Measurements from ENCODE around the gene PHYKPL.
"Not testable (repeated sequence)": the region's sequence is repeated elsewhere in the genome, so short reads cannot be mapped to it uniquely, and the experiment has no call there.

Gene PHYKPL

DNA sequence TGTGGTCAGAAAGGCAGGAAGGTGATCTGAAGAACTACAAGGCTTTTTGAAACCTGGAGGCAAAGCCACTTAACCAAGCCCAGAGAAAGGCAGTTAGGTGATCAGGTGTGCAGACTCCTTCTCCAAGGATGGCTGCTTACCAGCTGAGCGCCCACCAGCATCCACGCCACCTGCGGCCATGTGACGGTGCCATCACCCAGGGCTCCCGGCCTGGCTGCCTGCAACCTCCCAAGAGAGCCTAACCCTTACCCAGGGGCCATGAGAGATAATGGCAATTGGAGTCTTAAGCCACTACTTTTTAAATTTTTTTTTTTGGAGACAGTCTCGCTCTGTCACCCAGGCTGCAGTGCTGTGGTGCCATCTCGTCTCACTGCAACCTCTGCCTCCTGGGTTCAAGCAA, 33.1 kb upstream of the PHYKPL start:
- FAIRE-seq, result no peak

DNA sequence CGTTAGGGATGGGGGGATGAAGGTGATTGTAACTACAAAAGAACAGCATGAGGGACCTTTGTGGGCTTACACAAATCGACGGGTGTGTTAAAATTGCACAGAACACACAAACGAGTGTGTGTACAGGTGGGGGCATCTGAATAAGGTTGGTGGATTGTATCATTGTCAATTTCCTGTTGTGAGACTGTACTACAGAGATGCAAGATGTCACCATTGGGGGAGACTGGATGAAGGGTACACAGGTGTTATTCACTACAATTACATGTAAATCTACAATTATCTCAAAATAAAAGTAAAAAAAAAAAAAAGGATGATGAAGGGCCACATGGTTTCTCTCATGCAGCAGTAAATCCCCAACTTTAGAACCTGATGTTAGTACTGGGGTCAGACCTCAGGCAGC, 31.4 kb upstream of the PHYKPL start:
- FAIRE-seq, result no peak
- no peak for DNase-seq (ENCODE audit: low spot score)

More for the DNA sequence above, 33.1 kb upstream of the PHYKPL start:
- DNase-seq (ENCODE audit: low spot score), result no peak

DNA sequence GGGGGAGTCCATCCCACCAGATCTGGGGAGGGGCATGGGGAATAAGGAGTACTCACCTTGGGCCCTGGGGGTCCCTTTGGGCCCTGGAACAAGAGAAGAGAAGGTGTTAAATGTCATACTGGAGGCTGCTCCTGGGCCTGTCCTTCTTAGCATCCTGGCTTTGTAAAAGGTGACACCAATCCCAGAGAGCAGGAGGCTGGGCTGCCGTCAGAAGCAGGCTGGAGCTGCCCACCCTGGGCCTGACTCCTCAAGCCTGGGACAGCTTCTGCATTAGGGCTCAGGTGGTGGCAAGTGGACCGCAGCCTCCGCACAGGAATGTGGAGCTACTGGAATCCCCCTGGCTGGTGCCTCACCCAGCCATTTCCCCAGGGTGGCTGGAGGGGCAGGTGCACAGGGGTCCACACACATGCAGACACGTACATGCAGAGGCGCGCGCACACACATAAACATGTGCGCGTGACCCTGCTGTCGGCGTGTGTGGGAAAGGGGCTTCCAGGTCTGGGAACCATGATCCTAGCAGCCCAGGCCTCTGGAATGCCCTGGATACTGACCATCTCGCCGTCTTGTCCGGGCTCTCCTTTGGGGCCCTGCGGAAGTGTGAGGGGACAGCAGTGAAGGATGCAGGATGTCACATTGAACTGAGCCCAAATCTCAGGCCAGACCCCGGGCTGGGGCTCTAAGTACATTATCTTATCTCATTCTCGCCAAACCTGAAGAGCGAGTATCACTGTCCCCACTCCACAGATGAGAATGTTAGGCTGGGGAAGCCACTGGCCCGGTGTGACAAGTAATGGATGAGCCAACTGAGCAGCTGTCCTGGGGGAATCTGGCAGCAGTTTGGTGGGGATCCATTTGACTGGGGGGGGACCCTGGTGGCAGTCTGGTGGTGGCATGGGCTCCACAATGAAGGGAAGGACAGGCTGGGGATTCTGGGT, 29.3 kb upstream of the PHYKPL start:
- DNase-seq (ENCODE audit: low spot score), result no peak
- FAIRE-seq, result no peak

DNA sequence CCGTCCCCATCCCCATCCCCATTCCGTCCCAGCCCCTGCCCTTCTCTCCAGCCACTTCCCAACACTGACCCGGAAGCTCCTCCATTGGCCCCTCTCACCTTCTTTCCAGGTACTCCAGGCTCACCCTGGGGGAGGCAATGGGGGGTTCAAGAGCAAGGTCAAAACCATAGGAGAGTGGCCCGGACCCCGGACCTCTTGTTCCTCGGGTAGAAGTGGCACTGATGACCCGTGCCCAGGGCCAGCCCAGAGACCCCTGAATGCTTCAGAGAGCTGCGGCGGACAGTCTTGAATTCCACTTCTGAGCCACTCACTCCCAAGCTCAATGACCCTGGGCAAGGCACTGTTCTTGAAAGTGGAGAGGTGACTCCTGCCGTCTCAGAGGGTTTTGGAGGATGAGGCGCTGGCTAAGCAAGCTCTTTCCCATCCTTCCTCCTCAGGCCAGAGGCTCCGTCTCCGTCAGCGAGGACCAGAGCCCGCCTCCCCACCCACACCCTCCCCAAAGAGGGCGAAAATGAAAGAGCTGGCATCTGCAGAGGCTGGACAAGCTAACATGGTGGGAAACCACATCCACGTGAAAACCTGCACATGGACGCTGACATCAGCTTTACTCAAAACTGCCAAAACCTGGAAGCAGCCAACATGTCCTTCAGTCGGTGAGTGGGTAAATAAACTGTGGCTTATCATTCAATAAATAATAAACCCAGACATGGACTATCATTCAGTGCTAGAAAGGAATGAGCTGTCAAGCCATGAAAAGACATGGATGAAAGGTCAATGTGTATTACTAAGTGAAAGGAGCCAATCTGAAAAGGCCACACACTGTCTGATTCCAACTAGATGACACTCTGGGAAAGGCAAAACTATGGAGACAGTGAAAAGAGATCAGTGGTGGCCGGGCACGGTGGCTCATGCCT, 27.3 kb upstream of the PHYKPL start:
- FAIRE-seq (no peak), DNase-seq (ENCODE audit: low spot score) (no peak)

DNA sequence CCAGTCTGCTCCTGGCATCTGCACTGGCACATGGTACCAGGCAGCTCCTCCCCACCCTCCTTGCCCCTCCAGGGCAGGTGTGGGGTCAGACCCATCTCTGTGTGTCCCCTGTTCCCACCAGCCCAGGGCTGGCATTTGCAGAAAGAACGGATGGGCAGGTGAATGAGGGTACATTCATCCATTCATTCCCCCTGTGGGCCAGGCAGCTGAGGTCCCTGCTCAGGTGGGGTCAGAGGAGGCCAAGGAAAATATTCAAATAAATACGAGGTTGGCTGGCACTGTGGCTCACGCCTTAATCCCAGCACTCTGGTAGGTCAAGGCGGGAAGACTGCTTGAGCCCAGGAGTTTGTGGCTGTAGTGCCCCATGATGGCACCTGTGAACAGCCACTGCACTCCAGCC, 25.0 kb upstream of the PHYKPL start:
- FAIRE-seq, result no peak
- no peak for DNase-seq (ENCODE audit: low spot score)

DNA sequence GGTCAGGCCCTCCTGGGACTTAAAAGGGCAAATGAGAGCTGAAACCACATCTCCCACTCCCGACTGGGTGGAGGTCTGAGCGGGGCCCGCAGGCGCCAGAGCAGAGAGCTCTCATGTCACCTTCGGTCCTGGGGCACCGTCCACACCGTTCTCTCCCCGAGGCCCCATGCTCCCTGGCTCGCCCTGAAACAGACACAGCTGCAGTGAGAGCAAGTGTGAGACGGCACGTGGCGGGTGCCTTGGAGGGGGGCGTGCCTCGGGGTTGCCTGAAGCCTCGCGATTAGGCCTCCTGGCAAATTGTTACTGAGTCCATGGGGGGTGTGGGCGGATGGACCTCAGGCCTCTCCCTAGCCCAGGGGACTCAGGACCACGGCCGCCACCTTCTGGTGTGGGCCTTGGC, 24.1 kb upstream of the PHYKPL start:
- FAIRE-seq, result no peak
- DNase-seq (ENCODE audit: low spot score), result no peak

DNA sequence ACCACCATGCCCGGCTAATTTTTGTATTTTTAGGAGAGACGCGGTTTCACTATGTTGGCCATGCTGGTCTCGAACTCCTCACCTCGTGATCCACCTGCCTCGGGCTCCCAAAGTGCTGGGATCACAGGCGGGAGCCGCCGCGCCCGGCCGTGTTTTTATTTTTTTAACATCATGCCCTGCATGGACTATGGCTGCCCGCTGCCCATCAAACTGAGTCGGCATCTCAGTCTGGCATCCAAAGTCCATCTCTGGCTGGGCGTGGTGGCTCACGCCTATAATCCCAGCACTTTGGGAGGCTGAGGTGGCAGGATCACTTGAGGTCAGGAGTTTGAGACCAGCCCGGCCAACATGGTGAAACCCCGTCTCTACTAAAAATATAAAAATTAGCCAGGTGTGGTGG, 21.0 kb upstream of the PHYKPL start:
- not testable (repeated sequence) for FAIRE-seq; DNase-seq (ENCODE audit: low spot score)

DNA sequence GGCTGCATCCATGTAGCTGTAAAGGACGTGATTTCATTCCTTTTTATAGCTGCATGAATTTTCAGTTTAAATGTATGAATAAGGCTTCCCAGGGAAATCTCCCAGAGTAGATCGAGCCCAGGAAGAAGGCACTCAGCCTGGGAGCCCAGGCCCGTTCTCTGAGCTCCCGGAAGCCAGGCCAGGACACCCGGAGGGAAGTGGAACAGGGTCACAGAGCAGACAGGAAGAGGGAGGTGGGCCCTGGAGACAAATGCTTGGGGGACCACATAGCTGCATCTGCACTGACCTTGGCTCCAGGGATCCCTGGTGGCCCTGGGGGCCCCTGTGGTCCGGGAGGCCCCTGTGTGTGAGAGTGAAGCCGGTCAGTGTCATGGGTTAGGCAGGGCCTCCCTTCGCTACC, 19.7 kb upstream of the PHYKPL start:
- DNase-seq (ENCODE audit: low spot score) (no peak), FAIRE-seq (no peak)

DNA sequence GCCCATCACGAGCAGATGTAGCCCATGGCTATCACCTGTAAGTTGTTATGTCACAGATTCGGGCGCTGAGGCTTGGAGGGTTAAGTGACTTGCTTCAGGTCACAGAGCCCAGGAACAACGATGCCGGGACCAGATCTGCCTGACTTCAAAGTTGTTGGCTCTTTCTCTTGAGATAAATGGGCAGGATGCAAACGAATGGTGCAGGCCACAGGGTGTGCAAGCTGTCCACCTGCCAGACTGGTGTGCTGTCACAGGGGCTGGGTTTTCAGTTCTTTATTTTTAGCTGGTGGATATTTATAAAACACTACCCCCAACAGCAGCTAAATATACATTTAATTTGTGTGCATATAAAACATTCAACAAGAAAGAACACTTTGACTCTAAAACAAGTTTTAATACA, 17.7 kb upstream of the PHYKPL start:
- DNase-seq (ENCODE audit: low spot score) (no peak), FAIRE-seq (no peak)

DNA sequence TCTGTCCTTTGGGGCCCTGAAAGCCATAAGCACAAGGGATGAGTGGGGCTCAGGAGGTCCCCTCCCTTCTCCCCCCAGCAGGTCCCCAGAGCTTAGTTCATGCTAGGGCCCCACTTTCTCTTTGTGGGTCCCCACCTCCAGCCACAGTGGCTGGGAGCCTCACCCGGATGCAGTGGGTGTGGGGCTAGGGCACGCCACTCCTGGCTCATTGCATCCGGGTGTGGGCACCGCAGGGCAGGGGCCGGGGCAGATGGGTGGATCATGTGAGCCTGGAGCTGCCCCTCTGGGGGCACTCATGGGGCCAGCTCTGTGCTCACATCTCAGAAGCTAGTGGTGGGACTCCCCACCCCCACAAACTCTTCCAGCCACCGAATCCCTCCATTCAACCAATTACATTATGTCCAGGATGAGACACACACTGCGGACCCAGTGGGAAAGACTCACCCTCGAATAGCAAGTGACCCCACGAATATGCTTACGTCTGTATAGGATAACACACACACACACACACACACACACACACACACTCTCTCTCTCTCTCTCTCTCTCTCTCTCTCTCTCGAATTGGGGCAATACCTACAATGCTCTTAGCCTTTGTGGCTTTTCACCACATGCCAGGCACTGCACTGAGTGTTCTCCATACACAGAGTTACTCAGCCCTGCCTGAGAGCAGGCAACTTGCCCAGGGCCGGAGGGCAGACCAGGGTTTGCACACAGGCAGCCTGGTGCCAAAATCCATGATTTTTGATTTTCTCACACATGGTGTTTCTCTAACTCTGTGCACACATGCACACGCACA, 16.8 kb upstream of the PHYKPL start:
- FAIRE-seq (no peak), DNase-seq (ENCODE audit: low spot score) (no peak)

DNA sequence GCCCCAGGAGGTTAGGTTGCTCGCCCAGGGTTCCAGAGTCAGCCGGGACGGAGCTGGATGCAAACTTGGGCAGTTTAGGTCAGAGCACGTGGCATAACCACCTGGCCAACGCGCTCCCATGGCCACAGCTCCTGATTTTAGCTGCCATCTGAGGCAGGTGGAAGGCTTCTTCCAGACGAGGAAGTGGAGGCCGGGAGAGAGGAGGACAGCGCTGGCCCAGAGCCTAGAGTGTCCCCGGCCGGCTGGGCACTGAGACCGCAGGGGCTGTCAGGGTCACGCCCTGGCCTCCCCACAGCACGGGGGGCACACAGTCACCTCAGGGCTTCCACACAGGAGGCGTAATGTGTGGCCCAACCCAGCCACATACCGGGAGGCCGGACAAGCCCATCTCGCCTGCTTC, 16.1 kb upstream of the PHYKPL start:
- no peak for FAIRE-seq
- DNase-seq (ENCODE audit: low spot score), result no peak

DNA sequence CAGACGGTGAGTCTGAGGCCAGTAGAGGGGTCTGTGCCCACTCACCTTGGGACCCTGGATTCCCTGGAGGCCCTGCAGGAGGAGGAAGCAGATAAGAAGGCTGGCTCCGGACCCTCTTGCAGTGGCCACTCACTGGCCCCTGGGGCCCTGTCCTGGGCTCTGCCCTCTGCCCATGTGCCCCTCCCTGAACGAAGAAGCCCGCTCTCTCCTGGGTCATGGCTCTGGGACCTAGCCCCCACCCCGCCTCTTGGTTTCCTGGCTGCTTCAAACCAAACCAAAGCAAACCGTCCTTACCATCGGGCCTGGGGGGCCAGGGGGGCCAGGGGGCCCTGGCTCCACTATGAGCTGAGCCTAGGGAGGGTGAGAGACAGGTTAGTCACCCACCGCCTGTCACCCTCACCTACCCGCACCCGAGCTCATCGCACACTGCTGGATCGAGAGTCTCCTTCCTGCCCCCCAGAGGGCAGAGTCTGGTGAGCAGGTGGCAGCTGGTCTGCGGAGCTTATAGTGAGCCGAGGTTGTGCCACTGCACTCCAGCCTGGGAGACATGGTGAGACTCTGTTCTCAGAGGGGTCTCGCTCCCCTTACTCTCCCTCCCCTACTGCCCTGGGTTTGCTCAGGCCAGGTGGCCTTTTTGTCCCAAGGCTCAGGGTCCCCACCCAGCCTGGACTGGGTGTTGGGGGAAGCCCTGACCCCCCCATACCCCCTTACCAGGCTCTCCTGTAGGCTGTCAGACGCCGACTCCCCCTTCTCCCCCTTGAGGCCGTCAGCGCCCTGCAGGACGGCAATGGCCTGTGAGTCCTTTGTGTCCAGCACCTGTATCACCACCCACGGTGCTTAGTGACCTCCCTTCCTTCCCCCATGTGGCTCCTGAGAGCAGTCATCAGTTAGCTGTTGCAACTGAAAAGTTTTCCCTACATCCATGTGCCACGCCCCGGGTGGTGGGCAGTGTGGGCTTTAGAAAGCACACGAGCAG, 15.2 kb upstream of the PHYKPL start:
- no peak for DNase-seq (ENCODE audit: low spot score)
- FAIRE-seq, result no peak

DNA sequence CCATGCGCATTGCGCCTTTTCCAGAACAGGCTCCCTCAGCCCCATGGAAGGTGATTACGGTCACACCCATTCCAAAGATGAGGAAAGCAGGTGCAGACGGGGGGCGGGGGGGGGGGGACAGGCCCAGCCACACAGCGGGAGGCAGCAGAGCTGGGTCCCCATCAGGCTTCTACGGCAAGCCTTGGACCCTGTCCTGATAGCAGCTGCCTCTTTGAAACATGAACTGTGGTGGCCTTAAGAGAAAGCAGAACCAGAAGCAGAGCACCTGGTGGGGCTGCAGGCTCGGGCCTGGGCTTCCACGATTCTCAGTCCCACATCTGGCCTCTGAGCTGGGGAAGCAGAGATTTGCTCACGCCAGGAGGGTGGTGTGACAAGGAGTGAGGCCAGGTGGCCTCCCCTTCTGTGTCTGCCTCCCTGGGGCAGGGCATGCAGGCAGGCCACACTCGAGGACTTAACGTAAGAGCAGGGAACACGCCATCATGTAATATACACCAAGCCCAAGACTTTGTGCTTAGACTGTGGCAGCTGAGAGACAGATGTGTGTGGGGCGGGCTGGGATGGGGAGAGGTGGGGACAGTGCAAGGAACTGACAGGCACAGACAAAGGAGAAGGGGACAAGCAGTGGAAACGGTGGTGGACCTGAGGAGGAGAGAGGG, 14.2 kb upstream of the PHYKPL start:
- no peak for DNase-seq (ENCODE audit: low spot score)
- no peak for FAIRE-seq

DNA sequence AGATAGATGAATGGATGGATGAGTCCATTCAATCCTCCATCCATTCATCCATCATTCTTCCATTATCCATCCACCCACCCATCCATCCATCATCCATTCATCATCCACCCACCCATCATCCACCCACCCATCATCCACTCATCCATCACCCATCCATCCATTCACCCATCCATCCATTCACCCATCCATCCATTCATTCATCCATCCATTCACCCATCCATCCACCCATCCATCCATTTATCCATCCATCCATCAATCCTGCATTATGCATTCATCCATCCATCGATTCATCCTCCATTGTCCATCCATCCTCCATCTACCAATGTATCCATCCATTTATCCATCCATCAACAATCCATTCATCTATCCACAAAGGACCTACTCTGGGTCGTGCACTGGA, 12.8 kb upstream of the PHYKPL start:
- FAIRE-seq (peak; percentile 68), DNase-seq (ENCODE audit: low spot score) (no peak)

DNA sequence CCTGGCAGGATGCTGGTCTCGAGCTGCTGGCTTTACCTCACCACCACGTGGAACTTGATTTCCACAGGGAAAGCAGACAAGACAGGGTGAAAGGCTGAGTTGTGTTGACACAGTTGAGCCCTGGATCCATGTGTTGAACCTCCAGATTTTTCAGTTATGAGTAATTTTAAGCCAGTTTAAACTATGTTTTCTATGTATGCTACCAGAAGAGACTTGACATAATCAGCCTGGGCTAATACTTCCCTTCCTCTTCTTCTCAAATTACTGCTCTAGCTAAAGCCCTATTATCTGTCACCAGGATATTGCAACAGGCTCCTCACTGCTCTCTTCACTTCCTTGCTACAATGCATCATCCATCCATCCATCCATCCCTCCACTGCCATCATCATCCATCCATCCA, 12.0 kb upstream of the PHYKPL start:
- DNase-seq (ENCODE audit: low spot score) (no peak), FAIRE-seq (no peak)

DNA sequence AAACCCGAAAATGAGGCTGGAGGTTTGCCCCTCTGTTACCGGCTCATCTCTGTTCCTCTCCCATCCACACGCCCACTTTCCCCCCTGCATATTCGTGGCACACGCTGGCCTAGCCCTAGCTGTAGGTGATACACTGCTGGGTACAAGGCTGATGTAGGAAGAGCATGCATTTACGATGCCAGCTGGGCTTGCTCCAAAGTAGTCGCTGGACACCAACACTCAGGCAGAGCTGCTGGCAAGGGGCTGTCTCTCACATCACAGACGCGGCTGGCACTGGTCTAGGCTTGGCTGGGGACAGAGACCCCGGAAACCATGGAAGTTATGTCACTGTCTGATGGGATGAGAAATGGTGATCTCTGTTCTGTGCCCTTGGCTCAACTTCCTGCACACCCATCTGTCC, 9.8 kb upstream of the PHYKPL start:
- no peak for FAIRE-seq
- DNase-seq (ENCODE audit: low spot score), result no peak

DNA sequence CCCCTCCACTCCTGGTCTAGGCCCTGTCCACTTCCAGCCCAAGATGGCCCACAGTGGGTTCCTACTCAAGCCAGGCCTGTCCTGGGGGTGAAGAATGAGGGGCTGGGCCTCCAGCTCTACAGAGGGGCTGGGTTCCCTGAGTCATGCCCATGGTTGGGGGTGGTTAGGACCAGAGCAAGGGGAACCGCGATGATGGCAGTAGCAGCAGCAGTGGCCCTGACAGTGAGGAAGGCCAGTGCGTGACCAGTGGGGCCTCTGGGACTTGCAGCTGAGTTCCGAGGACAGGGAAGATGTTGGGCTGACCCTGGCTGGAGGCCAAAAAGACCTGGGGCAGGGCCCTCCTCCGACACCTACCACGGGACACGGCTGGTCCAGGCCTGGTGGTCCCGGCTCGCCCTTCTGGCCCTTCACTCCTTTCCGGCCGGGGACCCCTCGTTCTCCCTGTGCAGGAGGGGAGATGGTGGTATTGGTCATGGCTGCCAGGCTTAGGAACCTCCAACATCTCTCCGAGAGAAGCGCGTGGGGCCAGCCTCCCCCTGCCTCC, 9.2 kb upstream of the PHYKPL start:
- FAIRE-seq (no peak), DNase-seq (ENCODE audit: low spot score) (no peak)

DNA sequence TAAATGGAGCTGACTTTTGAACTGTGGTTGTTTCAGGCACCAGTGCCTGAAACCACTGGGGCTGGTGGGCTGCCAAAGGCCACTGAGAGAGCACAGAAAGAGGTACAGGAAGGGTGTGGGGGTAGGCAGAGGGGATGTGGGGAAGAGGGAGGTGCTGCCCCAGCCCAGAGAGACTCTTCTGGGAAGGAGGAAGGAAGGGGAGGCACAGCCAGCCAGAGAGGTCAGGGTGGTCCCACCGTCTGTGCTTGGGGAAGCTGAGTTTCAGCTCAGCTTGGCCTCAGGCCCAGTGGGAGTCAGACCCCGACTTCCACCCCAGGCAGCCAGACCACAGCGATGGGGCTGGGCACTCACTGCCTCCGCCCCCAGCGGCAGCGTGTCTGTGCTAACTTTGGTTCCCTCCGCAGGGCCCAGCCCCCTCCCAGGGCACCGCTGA, 8.6 kb upstream of the PHYKPL start:
- no peak for DNase-seq (ENCODE audit: low spot score)
- FAIRE-seq, result no peak

DNA sequence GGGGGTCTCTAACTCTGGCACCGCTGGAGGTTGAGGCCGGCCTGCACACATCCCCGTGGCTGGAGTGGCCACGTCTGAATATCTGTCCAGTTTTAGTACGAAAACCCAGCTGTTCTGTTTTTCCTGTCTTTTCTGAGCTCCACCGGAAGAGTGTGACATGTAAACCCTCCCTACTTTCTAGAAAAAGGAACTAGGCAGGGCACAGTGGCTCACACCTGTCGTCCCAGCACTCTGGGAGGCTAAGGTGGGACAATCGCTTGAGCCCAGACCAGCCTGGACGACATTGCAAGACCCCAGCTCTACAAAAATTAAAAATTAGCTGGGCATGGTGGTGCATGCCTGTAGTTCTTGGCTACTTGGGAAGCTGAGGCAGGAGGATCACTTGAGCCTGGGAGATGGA, 8.2 kb upstream of the PHYKPL start:
- DNase-seq (ENCODE audit: low spot score), result no peak
- no peak for FAIRE-seq
